ENCODE measurements around the gene ANTXR1.

ANTXR1 gene

GRCh38 chr2:69100220-69100723 is 87.3 kb downstream of the ANTXR1 start:
- no peak for DNase-seq

GRCh38 chr2:69102041-69102593 is 89.1 kb downstream of the ANTXR1 start:
- no peak for DNase-seq

- no peak for DNase-seq
Measured at GRCh38 chr2:69103419-69103818, 90.4 kb downstream of the ANTXR1 start.

- DNase-seq = no peak
Measured at GRCh38 chr2:69104261-69104660, 91.3 kb downstream of the ANTXR1 start.

- DNase-seq = no peak
Measured at GRCh38 chr2:69109255-69109654, 96.3 kb downstream of the ANTXR1 start.

- DNase-seq = no peak
Measured at GRCh38 chr2:69111076-69111475, 98.1 kb downstream of the ANTXR1 start.

- no peak for DNase-seq
Measured at GRCh38 chr2:69113627-69114026, 100.6 kb downstream of the ANTXR1 start.

- DNase-seq = no peak
Measured at GRCh38 chr2:69114534-69114933, 101.6 kb downstream of the ANTXR1 start.

GRCh38 chr2:69116438-69116837 is 103.5 kb downstream of the ANTXR1 start:
- no peak for DNase-seq

GRCh38 chr2:69118609-69119008 is 105.6 kb downstream of the ANTXR1 start:
- DNase-seq = no peak

- DNase-seq = no peak
Measured at GRCh38 chr2:69119104-69119894, 106.3 kb downstream of the ANTXR1 start.

GRCh38 chr2:69122271-69122670 is 109.3 kb downstream of the ANTXR1 start:
- DNase-seq = no peak

GRCh38 chr2:69123182-69123581 is 110.2 kb downstream of the ANTXR1 start:
- DNase-seq = no peak

- DNase-seq = no peak
Measured at GRCh38 chr2:69124343-69124742, 111.4 kb downstream of the ANTXR1 start.

GRCh38 chr2:69125816-69126215 is 112.8 kb downstream of the ANTXR1 start:
- DNase-seq = no peak

- no peak for DNase-seq
Measured at GRCh38 chr2:69126341-69126740, 113.4 kb downstream of the ANTXR1 start.

- DNase-seq = no peak
Measured at GRCh38 chr2:69131452-69131851, 118.5 kb downstream of the ANTXR1 start.

GRCh38 chr2:69131983-69132675 is 119.2 kb downstream of the ANTXR1 start:
- no peak for DNase-seq

GRCh38 chr2:69132960-69133590 is 120.1 kb downstream of the ANTXR1 start:
- DNase-seq = no peak

GRCh38 chr2:69133898-69134297 is 120.9 kb downstream of the ANTXR1 start:
- DNase-seq = no peak

GRCh38 chr2:69134306-69134945 is 121.4 kb downstream of the ANTXR1 start:
- DNase-seq = no peak

GRCh38 chr2:69138247-69138772 is 125.3 kb downstream of the ANTXR1 start:
- DNase-seq = no peak
